Lower lobe of right lung (tissue), 2 donors: ENCODE data around the gene MDP1. TPM values are rescaled to one million over a fixed set of nuclear protein-coding genes. Genes with fewer than 3 reads are reported as not detected.

ENCODE experiments used
- ATAC-seq, 2 donors: fragments of 200-7000 bp; cut with Tn5 transposase; one replicate each; pipeline ENCODE4 v1.9.1; 2020 to 2022; ENCODE audit warnings: mild to moderate bottlenecking in 2 of 2, moderate library complexity in 2 of 2
- DNase-seq: peaks from one replicate; pipeline ENCODE4 v3.0.0-alpha.2; 2020
- H3K27ac ChIP-seq: fragments of 200-600 bp; one replicate; pipeline ENCODE4 v1.8.0; 2022
- H3K27me3 ChIP-seq: fragments of 200-600 bp; one replicate; pipeline ENCODE4 v1.8.0; 2022; ENCODE audit warnings: low read depth
- H3K36me3 ChIP-seq: fragments of 200-600 bp; one replicate; pipeline ENCODE4 v1.8.0; 2022; ENCODE audit warnings: mild to moderate bottlenecking
- H3K4me1 ChIP-seq: fragments of 200-600 bp; one replicate; pipeline ENCODE4 v1.8.0; 2022
- H3K4me3 ChIP-seq: fragments of 200-600 bp; one replicate; pipeline ENCODE4 v1.8.0; 2022; ENCODE audit warnings: mild to moderate bottlenecking
- H3K9me3 ChIP-seq: fragments of 200-600 bp; one replicate; pipeline ENCODE4 v1.8.0; 2022
- CTCF ChIP-seq: fragments of 200-600 bp; IDR thresholded peaks from one replicate; pipeline ENCODE4 v1.8.0; 2022; ENCODE audit warnings: antibody characterized with exemption, mild to moderate bottlenecking
- intact Hi-C: fragments of 100-400 bp; cut with DNase I; formaldehyde crosslinking; loops from one replicate; pipeline ENCODE4 v1.11.0; 2022
- total RNA-seq: library from RNA; stranded (reverse); fragmentation: NEBNext Ultra II Directional; extraction: Animal tissue kit (Norgen Biotek cat#: 25700); gene quantifications from one replicate; pipeline ENCODE4 v1.2.1, GENCODE V29; 2021
- donor health status: DM: no; HTN: yes; CAD: no; lungs with severe emphysema.

Gene MDP1
- total RNA-seq, 1 donor from 2014 or later, result 13.3 TPM

GRCh38 chr14:24196071-24197055, 19.5 kb downstream of the MDP1 start:
- H3K36me3 ChIP-seq, result peaks cover 33% of the 10 kb centered on the region
- H3K27ac ChIP-seq, result peak overlapping the region; percentile 98
- intact Hi-C loops, result no loop called here
- TF ChIP-seq CTCF, result no peak
- peaks cover 28% of the 10 kb centered on the region for H3K4me1 ChIP-seq
- H3K4me3 ChIP-seq, result peak overlapping the region; percentile 81
- H3K9me3 ChIP-seq, result no peaks in the 10 kb centered on the region
- no peaks in the 10 kb centered on the region for H3K27me3 ChIP-seq
- ATAC-seq (peak; percentile 29 to 38), DNase-seq (no peak)

DNA sequence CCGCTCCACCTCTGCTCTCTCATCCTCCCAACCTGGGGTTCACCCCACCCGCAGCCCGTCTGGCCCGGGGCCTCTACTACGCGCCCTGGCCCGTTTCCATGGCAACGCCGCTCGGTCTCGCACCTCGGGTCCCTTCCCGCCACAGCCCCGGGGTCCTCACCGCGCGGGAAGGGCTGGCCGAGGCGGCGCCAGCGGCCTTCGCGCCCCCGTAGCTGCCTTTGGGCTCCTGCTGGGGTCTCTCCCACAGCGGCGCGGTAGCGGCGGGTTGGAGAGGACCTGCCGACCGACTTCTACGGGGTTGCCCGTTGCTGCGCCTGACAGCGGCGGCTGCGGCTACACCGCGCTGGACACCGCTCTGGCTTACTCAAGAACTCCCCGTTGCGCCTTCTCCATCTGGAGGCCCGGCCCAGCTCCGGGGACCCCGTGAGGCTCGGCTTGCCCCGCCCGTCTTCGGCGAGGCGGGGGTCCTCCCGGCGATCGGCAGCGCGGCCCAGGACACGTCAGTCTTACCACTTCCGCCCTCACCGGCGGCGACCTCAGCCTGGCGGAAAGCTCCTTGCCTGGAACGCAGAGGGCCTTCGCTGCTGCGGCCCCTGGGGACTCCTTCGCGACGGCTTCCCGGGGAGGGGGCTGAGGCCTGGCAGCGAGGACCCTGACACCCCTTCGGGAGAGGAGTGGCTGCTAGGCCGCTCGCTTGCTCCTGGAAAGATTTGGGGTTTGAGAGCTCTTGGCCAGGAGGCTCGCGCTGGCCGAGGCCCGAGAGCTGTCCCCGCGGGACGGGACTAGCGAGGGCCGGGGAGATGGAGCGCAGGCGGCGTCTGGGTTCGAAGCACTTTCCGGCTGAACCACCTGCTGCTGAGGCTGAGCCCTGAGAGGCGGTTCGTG, 20.4 kb downstream of the MDP1 start, which contains the start of gene TM9SF1:
Gene TM9SF1 (minus strand): TSS at position 256 of the 885 bp plus-strand sequence. CDS start 422 bp downstream, outside the sequence.
- no peak for TF ChIP-seq CTCF
- Histone ChIP-seq H3K36me3 (peaks cover 33% of the 10 kb centered on the region), H3K27me3 (no peaks in the 10 kb centered on the region), H3K4me1 (peaks cover 28% of the 10 kb centered on the region), H3K9me3 (no peaks in the 10 kb centered on the region), H3K27ac (peak within 1 kb of the TSS; percentile 98), H3K4me3 (peak within 1 kb of the TSS; percentile 81)
- intact Hi-C loops, result no loop called here
- DNase-seq (peak; percentile 94), ATAC-seq (peak; percentile 96 to 98)

- intact Hi-C loops, result no loop called here
- TF ChIP-seq CTCF, result no peak
- peaks cover 39% of the 10 kb centered on the region for H3K36me3 ChIP-seq
- H3K27me3 ChIP-seq, result no peaks in the 10 kb centered on the region
- H3K27ac ChIP-seq, result peak overlapping the region; percentile 98
- no peak for DNase-seq
- peak in 1 of 2 donors; percentile 0 for ATAC-seq
- peak overlapping the region; percentile 81 for H3K4me3 ChIP-seq
- H3K4me1 ChIP-seq, result peaks cover 28% of the 10 kb centered on the region
- H3K9me3 ChIP-seq, result no peaks in the 10 kb centered on the region
Measured at GRCh38 chr14:24194873-24195185, 21.0 kb downstream of the MDP1 start.

DNA sequence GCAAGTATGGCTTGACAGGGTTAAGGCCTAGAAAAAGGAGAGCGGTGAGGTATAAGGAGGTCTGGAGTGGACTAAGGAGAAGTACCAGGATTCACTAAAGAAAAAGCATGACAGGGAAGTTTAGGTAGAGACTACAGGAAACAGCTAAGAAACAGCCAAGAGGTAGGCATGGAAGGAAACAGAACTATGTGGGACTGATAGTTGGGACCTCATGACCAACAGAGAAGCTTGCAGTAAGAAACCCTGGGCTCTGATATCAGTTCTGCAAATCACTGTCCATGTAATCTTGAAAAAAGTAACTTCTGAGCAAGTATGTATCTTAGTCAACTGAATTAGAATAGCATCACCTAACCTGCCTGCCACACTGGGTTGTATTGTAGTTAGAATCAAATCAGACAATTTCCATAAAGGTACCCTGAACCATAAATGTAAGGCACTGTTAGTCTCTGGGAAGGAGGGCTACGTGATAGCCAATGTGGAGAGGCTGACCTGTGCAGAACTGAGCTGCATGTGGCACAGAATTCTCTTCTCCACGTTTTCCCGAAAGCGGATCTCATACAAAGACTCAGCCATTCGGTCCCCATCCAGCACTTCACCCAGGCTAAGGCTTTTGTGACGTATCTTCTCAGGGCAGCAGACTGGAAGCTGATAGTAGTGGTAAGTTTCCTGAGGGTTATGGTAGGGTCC, 21.5 kb downstream of the MDP1 start:
- DNase-seq, result no peak
- no peaks in the 10 kb centered on the region for H3K27me3 ChIP-seq
- peaks cover 28% of the 10 kb centered on the region for H3K4me1 ChIP-seq
- H3K9me3 ChIP-seq, result no peaks in the 10 kb centered on the region
- TF ChIP-seq CTCF, result no peak
- intact Hi-C loops, result no loop called here
- H3K27ac ChIP-seq, result peak overlapping the region; percentile 98
- peaks cover 40% of the 10 kb centered on the region for H3K36me3 ChIP-seq
- H3K4me3 ChIP-seq, result peak overlapping the region; percentile 81
- ATAC-seq, result no peak

DNA sequence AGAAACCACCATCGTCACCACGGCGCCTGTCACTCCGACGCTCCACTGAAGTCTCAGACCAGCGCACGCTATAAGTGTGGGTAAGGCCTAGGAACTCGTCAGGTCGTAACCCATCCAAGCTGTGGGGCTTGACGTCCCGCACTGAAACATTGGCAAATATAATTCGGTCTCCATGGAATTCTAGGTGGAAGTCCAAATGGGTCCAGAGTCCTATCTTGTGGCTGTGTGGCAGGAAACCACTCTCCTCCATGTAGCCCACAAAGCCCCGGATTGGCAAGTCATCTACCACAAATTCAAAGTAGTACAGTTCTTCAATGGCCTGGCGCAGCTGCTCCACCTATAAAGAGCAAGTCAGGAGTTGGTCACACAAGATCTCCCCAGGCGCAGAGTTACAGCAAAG, 22.9 kb downstream of the MDP1 start:
- Histone ChIP-seq H3K4me3 (no peak overlapping the region), H3K36me3 (peaks cover 33% of the 10 kb centered on the region), H3K4me1 (peaks cover 34% of the 10 kb centered on the region), H3K27me3 (no peaks in the 10 kb centered on the region), H3K27ac (no peak overlapping the region), H3K9me3 (no peaks in the 10 kb centered on the region)
- no peak for DNase-seq
- ATAC-seq, result no peak
- TF ChIP-seq CTCF, result no peak
- intact Hi-C loops, result no loop called here
